Daoy (cell line): ENCODE results near the gene TEPSIN. TPM values are rescaled to one million over a fixed set of nuclear protein-coding genes. Genes with fewer than 3 reads are reported as not detected.
A peak's percentile ranks its signal among the peaks of the same experiment; 100 is the strongest.

Source experiments
- DNase-seq: peaks from one replicate; pipeline ENCODE4 v3.0.0-alpha.2; 2015; ENCODE audit warnings: low read depth
- total RNA-seq: library from RNA; depleted of rRNA; stranded (reverse); fragments of >200 nt; shearing (Covaris generic); gene quantifications from 2 replicates; pipeline ENCODE4 v1.2.3, GENCODE V29; 2014

The TEPSIN gene
- total RNA-seq, 1 experiment from 2014 or later: 17.0 TPM

DNA sequence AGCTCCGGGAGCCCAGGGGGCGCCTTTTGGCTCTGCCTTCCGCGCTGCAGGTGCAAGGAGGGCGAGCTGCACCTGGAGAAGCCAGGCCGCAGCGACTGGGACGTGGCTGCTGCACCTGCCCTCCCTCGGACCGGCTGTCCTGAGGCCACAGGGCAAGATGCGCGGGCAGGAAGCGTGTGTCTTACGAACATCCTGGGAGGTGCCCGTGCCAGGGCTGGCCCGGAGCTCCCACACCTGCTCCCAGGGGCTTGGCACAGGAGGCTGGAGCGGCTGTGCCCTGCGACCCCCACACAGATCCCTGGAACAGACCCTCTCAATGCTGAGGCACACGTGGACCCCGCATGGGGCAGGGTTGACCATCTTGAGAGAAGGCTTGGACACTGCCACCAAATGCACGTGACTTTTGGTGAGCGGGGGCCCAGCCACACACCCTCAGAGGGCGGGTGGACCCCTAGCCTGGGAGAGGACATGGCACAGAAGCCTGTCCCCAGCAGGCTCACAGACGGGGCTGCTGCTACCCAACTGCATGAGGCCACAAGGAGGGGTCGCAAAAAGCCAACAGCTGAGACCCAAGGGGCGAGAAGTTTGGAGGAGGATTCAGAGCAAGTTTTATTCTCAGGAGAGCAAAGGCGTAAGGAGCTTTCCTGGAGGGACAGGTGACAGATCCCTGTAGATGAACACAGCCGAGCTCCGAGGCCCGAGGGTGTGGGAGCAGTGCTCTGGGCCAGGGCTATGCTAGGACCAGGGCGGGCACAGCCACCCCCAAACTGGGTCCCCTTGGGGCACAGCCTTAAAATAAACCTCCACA lies 11.6 kb upstream of the TEPSIN start:
- DNase-seq: no peak

DNA sequence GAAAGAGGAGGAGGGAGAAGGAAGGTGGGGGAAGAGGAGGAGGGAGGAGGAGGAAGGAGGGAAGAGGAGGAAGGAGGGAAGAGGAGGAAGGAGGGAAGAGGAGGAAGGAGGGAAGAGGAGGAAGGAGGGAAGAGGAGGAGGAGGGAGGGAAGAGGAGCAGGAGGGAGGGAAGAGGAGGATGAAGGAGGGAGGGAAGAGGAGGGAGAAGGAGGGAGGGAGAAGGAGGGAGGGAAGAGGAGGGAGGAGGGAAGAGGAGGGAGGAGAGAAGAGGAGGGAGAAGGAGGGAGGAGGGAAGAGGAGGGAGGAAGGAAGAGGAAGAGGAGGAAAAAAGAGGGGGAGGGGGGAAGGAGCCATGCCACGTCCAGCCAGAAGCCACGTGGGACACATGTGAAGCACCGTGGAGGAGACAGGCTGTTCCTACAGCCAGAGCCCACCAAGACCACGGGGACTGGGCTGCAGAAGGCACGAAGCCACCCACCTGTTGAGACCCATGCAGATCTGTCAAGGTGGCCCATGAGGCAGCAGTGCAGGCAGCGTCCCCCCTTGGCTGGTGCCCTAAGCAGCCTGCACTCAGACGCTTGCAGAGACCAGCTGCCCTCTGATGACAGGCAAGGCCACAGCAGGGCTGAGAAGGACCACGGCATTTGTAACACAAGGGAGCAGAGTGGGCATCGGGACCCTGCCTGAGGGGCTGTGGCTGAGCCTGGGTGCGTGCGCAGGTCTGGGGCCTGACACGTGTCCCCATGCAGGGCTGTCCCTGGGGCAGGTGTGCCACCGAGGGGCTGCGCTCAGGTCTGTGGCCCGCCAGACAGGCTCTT lies 10.6 kb upstream of the TEPSIN start:
- no peak for DNase-seq

DNA sequence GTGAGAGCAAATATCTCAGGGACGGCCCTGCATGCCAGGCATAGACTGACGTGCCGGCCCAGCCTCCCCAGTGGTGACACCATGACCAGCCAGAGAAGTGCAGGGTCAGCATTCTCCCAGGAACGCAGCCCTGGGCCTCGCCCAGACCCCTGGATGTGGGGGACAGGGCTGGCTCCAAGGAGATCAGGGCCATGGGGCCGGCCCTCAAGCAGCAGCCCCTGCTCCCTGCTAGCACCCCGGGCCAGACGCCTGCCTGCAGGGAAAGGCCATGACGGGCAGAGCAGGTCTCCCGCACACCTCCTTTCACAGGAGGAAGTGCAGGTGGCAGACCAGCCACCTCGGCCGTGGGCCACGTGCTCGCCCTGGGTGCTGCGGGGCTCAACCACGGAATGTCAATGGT lies 9.8 kb upstream of the TEPSIN start:
- no peak for DNase-seq

DNA sequence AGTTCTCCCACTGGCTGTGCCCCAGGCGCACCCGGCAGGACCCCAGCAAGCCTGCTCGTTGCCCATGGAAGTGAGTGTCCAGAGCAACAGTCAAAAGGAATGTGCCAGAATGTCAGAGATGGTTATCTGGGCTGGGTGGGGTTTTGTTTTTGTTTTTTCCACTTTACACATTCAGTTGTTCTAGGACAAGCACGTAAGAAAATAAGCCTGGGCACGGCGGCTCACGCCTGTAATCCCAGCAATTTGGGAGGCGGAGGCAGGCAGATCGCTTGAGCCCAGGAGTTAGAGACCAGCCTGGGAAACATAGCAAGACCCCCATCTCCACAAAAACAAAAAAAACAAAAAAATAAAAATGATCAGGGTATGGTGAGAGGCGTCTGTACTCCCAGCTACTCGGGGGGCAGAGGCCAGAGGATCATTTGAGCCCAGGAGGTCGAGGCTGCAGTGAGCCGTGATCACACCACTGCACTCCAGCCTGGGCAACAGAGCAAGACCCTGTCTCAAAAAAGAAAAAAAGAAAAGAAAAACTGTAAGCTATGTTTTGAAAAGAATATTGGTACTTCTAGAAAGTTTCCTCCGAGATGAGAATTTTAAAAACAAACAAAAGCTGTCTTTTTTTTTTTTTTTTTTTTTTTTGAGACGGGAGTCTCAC lies 8.6 kb upstream of the TEPSIN start:
- no peak for DNase-seq

DNA sequence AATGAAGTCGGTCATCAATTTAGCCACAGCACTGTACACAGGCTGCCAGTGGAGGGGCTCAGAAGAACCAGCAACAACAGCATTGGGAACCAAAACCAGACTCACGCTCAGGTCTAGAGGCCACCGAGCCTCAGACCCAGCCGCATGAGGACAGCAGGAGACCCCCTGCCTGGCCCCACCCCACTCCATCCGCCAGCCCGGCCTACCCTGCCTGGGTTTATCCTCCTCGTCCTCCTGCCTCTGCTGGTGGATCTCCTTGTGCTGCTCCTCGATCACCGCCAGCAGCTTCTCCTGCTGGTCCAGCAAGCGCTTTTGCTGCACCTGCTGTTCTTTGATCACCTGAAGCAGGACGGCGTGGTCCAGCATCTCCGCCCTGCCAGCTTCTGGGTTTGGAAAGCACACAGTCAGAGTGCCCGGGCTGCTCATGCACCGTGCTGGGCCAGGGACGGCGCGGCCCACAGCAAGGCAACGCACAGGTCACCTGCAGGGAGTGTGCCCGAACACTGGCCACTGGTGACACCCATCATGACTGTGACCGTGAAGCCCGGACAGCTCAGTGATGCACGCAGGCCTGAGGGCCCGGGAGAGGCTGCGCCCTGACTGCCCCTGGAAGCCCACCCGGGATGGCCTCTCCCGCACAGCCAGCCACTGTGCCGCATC lies 8.0 kb upstream of the TEPSIN start:
- no peak for DNase-seq

DNA sequence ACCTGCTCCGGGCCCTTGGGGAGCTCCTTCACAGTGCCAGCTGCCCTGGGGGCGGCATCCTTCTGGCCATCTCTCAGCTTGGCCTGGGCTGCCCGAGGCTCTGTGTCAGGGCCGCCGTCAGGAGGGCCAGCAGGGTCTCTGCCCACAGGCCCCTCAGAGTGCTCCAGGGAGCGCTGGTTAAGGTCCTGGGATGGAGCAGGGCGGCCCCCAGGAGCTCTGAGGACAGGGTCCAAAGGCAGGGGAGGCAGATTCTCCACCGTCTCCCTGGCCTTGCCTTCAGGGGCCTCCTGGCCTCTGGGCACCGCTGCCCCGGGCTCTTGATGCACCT lies 7.5 kb upstream of the TEPSIN start:
- DNase-seq: no peak

DNA sequence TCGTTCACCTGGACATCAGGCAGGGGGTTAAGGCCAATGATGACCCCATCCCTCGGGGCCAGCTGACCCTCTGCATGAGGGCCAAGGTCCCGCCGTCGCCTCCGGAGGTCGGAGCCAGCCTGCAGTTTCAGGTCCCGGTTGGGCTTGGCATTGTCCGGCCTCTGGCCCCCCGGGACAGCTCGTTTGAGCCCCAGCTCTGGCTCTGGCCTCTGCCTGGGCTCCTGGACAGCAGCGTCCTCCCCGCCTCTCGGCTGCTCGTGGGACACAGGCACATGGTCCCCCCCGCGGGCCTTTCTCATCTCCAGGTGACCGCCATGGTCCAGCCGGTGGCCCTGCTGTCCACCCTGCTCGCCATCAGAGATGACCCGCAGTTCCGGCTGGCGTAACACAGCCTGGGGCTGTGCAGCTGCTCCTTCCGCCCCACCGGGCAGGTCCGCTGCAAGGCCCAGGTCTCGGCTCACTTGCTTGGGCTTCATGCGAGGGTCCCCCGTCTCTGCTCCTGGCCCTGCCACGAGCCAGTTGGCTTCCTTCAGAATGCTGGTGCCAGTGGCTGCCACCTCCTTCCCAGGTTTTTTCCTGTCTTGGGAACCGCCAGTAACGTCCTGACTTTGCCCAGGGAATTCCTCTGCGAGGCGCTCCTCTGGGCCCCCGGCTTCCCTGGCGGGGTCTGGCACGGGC lies 6.9 kb upstream of the TEPSIN start:
- no peak for DNase-seq

DNA sequence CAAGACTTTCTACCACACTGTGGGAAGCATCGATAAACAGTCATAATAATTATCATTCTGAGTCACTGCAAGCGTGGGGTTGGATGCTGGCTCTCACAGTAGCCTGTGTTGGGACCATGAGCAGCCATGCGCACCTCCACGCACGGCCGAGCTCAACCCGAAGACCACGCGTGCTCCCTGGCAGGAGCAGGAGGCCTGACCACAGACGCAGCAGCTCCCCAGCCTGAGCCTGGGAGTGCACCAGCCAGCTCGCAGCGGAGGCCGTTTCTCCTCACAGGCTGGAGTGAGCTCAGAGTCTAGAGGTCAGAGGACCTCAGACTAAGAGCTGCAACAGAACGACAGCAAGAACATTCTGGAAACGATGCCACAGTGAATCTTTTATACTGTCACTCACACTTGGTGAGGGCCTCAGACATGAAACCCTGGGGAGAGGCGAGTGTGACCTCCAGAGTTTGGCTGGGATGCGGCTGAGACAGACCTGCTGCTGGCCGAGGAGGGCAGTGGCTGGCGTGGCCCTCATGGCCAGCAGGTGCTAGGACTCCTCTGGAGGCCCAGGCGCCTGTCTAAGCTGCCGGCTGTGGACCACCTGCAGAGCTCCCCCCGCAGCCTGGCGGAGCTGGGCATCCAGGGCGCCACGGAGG lies 6.3 kb upstream of the TEPSIN start:
- no peak for DNase-seq

DNA sequence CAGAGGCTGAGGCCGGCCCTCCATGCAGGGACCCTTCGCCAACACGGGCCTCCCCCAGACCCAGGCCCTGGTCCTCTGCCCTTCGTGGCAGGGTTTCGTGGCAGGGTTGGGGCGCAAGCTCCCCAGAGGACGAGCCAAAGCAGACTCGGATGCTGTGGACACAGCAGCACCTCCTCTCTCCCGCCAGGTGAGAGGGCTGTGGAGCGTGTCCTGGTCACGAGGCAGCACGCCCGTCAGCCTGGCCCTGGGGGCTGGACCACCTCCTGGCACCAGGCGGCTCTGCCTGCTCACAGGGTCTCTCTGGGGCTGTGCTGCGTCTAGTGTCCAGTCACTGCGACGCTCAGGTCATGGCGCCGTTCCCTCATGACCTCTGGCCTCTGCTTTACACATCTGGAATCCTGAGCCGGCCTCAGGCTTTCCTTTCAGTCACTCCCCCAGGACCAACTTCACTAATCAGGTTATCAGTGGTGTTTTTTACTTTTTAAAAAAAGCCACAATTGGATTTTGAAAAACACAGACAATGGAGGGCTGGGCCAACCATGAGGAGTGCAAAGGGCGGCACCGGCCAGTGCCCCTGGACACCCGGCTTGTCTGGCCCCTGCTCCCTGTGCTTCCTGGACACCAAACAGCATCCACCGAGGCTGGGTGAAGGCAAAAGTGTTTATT lies 5.6 kb upstream of the TEPSIN start:
- DNase-seq: no peak

DNA sequence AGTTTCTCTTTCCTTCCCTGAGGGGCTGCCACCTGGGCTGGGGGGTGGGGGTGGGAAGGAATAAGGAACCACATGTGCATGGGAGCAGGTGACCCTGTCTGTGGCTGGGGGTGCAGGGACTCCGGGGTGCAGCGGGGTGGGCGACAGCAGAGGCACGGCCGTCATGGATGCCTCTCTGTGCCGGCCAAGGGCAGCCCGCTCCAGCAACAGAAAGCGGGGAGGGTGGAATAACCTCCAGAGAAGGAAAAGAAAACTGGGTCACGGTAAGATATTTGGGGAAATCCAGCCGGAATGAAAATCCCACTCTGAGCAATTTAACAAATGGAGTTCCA lies 4.4 kb upstream of the TEPSIN start:
- no peak for DNase-seq

DNA sequence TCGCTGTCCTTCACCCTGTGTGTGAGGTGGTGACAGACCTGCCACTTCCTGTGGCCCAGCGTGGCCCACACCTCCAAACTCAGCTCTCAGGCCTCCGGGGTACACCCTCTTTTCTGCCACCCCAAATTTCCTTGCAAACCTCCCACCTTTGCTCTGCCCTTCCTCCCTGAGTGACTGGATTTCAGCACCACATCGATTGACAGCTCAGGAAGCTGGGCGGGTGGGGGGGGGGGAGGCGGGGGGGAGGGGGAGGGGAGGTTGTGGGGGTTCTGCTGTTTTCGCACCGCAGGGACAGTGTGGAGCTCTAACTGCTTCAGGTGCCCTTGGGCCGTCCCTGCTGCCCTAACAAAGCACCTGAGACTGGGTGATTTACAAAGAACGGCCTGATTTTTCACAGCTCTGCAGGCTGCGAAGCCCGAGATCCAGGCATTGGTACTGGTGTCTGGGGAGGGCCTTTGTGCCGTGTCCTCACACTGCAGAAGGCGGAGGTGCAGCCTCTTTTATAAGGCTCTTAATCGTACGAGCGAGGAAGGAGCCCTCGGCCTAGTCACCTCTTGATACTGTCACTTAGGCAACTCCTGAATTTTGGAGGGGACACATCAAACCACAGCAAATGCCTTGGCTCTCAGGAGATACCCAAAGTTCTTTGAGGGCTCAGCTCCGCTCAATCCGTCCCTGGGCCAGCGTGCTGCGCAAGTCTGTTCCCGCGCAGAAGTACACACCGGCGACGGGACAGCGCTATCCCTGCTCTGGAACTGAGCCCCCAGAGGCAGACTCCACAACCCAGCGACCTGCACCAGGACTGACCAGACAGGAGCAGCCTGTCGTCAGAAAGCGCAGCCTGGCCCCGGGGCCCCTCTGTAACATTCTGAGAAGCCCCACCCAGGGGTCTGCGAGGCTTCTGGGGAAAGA lies 3.8 kb upstream of the TEPSIN start:
- no peak for DNase-seq

DNA sequence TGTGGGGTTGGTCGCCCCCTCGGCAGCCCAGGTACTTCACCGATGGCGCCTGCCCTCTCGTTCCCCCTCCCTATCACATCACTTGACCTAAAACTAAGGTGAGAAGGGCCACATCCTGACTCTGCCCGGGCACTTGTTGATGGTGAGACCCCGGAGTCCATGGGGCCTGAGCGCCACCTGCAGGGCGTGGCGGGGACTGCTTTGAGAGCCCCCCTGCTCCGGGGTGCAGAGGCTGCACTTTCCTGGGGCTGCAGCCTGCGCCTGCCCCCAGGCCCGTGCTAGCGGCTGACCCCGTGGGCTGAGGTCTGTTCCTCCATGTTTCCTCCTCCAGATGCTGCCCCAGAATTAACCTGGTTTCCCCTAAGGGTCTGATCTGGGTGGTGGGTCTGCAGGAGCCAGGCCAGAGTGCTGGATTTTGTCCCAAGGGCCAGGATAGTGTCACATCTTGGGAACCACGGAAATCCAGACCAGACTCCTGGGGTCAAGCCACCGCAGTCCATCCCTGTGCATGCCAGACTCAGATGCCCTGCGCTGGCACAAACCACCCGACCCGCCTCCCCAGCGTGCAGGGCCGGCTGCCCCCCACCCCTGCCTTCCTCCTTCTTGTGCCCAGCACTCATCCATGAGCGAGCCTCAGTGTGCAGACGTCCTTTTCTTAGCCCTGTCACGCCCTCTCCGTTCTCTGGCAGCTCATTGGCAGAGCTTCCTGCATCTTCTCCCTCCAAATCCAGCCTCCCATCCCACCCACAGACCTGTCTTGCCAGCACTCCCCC lies 3.0 kb upstream of the TEPSIN start:
- peak; percentile 64 for DNase-seq

DNA sequence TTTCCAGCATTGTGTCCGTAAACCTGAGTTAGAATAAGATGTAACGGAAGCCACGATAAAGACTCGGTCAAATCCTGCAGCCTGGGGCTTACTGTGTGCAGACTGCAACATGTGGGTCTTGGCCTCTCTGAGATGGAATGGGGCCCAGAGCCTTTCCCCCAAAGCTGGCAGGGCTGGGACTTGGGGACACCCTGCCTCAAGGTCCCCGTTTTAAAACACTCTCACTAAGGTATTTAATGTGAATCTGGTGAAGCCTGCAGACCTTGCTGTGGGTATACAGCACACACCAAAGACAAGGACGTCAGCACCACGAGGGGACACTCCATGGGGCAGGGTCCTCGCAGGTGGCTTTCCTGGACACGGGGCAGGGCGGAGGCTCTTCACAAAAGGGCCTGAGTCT lies 2.3 kb upstream of the TEPSIN start:
- DNase-seq: no peak

DNA sequence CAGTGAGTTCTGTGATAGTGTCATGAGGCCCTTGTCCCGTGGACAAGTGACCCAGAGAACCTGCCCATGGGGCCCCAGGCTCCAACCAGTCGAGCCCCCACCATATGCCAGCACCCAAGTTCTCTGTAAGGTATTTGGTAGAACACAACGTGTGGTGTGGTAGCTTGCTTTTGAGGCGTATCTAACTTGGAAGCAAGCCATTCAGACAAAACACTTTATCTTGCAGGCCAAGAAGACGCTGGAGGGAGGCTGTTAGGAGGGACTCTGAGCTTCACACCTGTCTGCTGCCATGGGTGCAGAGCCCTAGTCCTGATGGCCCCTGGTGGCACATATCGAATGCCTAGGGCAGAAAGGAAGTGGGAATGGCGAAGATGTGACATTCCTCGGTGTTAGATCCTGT lies 1.9 kb upstream of the TEPSIN start:
- no peak for DNase-seq

DNA sequence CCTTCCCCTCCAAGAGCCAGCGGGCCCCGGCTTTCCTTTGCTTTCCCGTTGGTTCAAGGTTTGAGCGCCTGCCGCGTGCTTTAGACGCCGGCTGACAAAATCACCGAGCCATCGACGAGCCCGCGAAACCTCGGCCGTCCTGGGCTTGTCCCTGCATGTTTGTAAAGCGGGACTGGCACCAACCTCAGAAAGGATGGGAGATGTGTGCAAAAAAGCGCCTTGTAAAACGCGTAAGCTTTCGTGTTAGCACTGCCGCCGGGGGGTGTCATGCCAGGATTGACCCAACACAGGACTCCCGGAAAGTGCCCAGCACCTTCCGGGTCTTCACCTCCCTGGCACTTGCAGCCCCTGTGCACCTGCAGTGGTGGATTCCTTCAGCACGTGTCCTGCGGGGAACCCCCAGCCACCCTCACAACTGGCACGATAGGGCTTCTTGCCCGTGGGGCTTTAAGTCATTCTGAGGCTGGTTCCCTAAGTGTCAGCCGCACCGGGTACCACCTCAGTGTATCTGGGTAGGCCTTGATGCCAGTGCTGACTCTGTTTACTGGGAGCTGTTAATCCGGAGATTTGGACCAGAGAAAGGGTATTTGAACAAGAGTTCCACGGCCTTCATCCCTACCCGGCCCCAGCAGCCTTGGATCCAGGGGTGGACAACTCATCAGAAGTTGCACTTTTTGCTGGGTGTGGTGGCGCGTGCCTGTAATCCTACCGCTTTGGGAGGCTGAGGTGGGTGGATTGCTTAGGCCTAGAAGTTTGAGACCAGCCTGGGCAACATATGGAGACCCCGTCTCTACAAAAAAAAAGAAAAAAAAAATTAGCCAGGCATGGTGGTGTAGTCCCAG lies 1.1 kb upstream of the TEPSIN start:
- no peak for DNase-seq

DNA sequence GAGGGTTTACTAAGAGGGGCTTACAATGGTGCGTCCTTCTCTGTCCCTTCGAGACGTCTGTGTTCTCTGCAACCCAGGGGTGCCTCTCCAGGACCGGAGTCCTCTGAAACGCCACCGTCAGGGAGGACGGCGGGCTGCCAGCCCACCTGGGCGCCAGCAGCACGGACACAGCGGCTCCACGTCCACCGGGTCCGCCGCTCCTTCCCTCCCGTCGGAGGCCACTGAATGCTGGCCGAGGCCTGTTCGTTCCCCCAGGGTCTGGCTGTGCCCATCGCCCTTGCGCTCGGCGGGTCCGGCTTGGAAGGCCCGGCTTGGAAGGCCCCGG lies 403 bp downstream of the TEPSIN start:
- DNase-seq: no peak

DNA sequence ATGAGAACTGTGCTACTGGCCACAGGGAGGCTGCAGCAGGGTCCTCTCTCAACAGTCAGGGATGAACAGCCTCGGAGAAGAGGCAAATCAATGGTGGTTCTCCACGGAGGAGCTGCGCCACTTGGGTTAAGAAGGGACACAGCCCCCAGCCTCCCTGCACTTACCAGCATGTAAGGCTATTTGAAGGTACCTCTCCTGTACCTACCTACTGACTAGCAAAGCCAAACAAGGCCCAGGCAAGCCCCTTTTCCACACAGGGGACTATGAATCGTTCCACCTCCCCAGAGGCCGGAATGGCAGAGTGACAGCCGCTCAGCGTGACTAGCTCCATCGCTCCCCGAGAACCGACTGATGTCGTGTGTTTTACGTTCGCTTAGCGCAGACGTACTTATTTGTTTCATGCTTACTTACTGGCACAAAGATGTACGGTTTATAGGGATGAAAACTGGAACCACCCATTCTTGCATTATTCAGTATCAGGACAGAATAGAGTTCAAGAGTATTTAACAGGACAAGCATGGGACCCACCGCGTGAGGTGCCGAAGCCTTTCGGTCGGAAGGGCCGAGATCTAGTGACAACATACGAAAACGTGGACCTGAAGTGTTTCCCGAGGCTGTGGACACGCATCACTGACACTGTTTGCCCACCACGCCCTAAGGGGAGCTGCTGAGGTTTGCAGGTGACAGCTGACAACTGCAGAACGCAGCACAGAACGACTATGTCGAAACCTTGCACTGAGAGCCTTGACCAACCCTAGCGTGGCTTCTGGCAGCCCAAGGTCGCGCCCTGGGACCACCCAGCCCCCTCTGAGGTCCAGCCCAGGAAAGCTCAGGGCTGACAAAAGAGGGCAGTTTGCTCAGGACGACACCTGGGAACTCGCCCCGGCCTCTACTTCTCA lies 1.0 kb downstream of the TEPSIN start:
- no peak for DNase-seq
